Fibroblast of lung (primary cell): ENCODE data around the gene UBR4.

Source experiments
- EZH2 ChIP-seq: IDR thresholded peaks from 2 replicates; pipeline ENCODE4 v1.5.1; 2012; ENCODE audit warnings: low read length, control low read depth, mild to moderate bottlenecking; ENCODE audit errors: missing control alignments
- TF ChIP-seq, protein P1 (sequence below), 2 donors: IDR thresholded peaks in 1 of 2; conservative IDR thresholded peaks in 1 of 2; 1 replicate in 1 of 2; 2 replicates in 1 of 2; pipeline ENCODE4 v1.5.1; 2011 to 2012; ENCODE audit warnings: low read length in 2 of 2, control low read depth in 1 of 2, inconsistent platforms in 1 of 2, low read depth in 1 of 2, mild to moderate bottlenecking in 1 of 2

DNA sequence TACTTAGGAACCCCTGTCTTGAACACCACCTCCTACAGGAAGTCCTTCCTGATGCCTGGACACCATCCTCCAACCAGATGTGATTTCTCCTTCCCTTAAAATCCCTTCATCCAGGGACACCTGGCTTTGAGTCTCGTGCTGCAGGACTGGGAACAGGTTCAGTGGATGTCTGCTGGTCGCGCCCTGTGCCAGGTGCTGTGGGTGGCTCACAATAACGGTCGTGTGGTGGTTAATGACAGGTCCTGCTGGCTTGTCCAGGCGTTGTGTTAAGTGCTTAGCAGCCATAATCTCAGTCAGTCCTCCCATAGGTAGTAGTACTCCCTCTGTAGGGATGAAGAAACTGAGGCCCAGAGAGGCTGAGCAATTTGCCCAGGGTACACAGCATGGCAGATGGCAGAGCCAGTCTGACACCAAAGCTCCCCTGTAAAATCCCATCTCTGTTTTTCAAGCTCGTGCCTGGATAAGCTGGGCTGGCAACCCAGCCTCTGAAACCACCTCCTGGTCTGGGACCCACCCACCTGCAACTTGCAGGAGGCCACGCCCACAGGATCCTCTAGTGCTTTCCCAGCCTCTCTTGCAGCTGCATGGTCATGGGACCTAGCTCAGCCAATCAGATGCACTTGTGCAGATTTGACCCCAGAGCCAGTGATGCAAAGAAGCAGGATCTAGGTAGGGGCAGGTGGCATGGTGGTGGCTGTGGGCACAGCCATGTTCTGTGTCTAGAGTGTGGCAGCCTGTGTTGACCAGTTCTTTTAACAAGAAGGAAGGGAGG lies 147.6 kb downstream of the UBR4 start:
- no peak for TF ChIP-seq EZH2
- TF ChIP-seq, protein P1, sequence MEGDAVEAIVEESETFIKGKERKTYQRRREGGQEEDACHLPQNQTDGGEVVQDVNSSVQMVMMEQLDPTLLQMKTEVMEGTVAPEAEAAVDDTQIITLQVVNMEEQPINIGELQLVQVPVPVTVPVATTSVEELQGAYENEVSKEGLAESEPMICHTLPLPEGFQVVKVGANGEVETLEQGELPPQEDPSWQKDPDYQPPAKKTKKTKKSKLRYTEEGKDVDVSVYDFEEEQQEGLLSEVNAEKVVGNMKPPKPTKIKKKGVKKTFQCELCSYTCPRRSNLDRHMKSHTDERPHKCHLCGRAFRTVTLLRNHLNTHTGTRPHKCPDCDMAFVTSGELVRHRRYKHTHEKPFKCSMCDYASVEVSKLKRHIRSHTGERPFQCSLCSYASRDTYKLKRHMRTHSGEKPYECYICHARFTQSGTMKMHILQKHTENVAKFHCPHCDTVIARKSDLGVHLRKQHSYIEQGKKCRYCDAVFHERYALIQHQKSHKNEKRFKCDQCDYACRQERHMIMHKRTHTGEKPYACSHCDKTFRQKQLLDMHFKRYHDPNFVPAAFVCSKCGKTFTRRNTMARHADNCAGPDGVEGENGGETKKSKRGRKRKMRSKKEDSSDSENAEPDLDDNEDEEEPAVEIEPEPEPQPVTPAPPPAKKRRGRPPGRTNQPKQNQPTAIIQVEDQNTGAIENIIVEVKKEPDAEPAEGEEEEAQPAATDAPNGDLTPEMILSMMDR (conservative IDR thresholded peaks at IDR 0.05 in 1 of 2, IDR thresholded peaks at IDR 0.05 in 1 of 2; ENCODE audit: low read depth in 1 of 2, low read length in 2 of 2) = no peak
